HepG2 (cell line): ENCODE data around the gene BEAN1. TPM values are rescaled to one million over a fixed set of nuclear protein-coding genes. Genes with fewer than 3 reads are reported as not detected.

Experiments
- GTF3A ChIP-seq: sonication (generic); formaldehyde crosslinking; conservative IDR thresholded peaks from 2 replicates; pipeline ENCODE4 v1.4.0; 2020; ENCODE audit warnings: mild to moderate bottlenecking, missing genetic modification reagents
- HNRNPUL1 ChIP-seq: fragments of 200-400 bp; formaldehyde crosslinking; IDR thresholded peaks from 2 replicates; pipeline ENCODE4 v1.6.1; 2017; ENCODE audit warnings: low read depth, mild to moderate bottlenecking, low read length, moderate library complexity
- KMT2B ChIP-seq: IDR thresholded peaks from 2 replicates; pipeline ENCODE4 v1.6.1; 2016; ENCODE audit warnings: missing genetic modification reagents, missing compliant biosample characterization
- MIER3 ChIP-seq: IDR thresholded peaks from 2 replicates; pipeline ENCODE4 v1.6.1; 2016; ENCODE audit warnings: missing compliant biosample characterization, borderline replicate concordance
- NR3C1 ChIP-seq: sonication (generic); formaldehyde crosslinking; IDR thresholded peaks from 2 replicates; pipeline ENCODE4 v1.4.0; 2020; ENCODE audit warnings: missing genetic modification reagents
- SPEN ChIP-seq: sonication (generic); formaldehyde crosslinking; IDR thresholded peaks from 2 replicates; pipeline ENCODE4 v1.5.1; 2020; ENCODE audit warnings: low read depth, mild to moderate bottlenecking, missing genetic modification reagents
- TEAD2 ChIP-seq: sonication (generic); formaldehyde crosslinking; IDR thresholded peaks from 2 replicates; pipeline ENCODE4 v1.9.0; 2021; ENCODE audit warnings: missing genetic modification reagents
- ZC3H13 ChIP-seq: sonication (generic); formaldehyde crosslinking; IDR thresholded peaks from 2 replicates; pipeline ENCODE4 v1.8.1; 2023; ENCODE audit warnings: mild to moderate bottlenecking, missing genetic modification reagents, moderate library complexity
- ZFP82 ChIP-seq: sonication (generic); formaldehyde crosslinking; IDR thresholded peaks from 2 replicates; pipeline ENCODE4 v1.5.1; 2020; ENCODE audit warnings: mild to moderate bottlenecking, missing genetic modification reagents, borderline replicate concordance
- ZNF331 ChIP-seq: sonication (generic); formaldehyde crosslinking; IDR thresholded peaks from 2 replicates; pipeline ENCODE4 v1.4.0; 2020; ENCODE audit warnings: missing genetic modification reagents
- ZNF607 ChIP-seq: sonication (generic); formaldehyde crosslinking; IDR thresholded peaks from 2 replicates; pipeline ENCODE4 v1.5.1; 2020; ENCODE audit warnings: missing genetic modification reagents, mild to moderate bottlenecking, borderline replicate concordance
- polyA plus RNA-seq, 8 experiments: library from polyadenylated mRNA; depleted of rRNA in 3 of 8; stranded (reverse) in 7 of 8; unstranded in 1 of 8; fragments of >200 nt; fragmentation: Illumina TruSeq in 4 of 8; extraction: Trizol in 4 of 8; gene quantifications; 2 replicates each; pipeline versions ENCODE4 v1.2.1 to v1.2.3, GENCODE V29; 2011 to 2016; ENCODE audit warnings: low read depth in 4 of 8, missing spikeins in 1 of 8, mixed read lengths in 1 of 8; ENCODE audit not compliant: insufficient read depth in 1 of 8
- total RNA-seq, 5 experiments: library from RNA; depleted of rRNA; stranded (reverse); fragments of >200 nt; fragmentation: Illumina TruSeq; extraction: Trizol; gene quantifications; 2 replicates each; pipeline ENCODE4 v1.2.3, GENCODE V29; 2016; ENCODE audit warnings: low read depth in 1 of 5
- TF ChIP-seq, protein P1 (sequence below): sonication (generic); formaldehyde crosslinking; IDR thresholded peaks from 2 replicates; pipeline ENCODE4 v1.4.0; 2020; ENCODE audit warnings: missing genetic modification reagents
- TF ChIP-seq, protein P2 (sequence below): sonication (generic); formaldehyde crosslinking; IDR thresholded peaks from 2 replicates; pipeline ENCODE4 v1.4.0; 2020; ENCODE audit warnings: low read depth, mild to moderate bottlenecking, missing genetic modification reagents
- TF ChIP-seq, protein P3 (sequence below): sonication (generic); formaldehyde crosslinking; IDR thresholded peaks from 2 replicates; pipeline ENCODE4 v1.8.0; 2022; ENCODE audit warnings: missing genetic modification reagents, low read depth, mild to moderate bottlenecking, borderline replicate concordance
- TF ChIP-seq, protein P4 (sequence below): sonication (generic); formaldehyde crosslinking; IDR thresholded peaks from 2 replicates; pipeline ENCODE4 v1.4.0; 2020; ENCODE audit warnings: missing genetic modification reagents
- TF ChIP-seq, protein P5 (sequence below): sonication (generic); formaldehyde crosslinking; conservative IDR thresholded peaks from 2 replicates; pipeline ENCODE4 v1.8.0; 2022; ENCODE audit warnings: missing genetic modification reagents
- TF ChIP-seq, protein P6 (sequence below): sonication (generic); formaldehyde crosslinking; conservative IDR thresholded peaks from 2 replicates; pipeline ENCODE4 v1.8.0; 2022; ENCODE audit warnings: mild to moderate bottlenecking, moderate library complexity, missing genetic modification reagents
- TF ChIP-seq, protein P7 (sequence below): sonication (generic); formaldehyde crosslinking; IDR thresholded peaks from 2 replicates; pipeline ENCODE4 v1.4.0; 2020; ENCODE audit warnings: mild to moderate bottlenecking, missing genetic modification reagents

Gene BEAN1
- total and polyA plus RNA-seq, 2 of the 13 experiments (the other 11 are each of a cell fraction or from before 2014, with no cell fraction given), result 0.53 to 1.4 TPM

DNA sequence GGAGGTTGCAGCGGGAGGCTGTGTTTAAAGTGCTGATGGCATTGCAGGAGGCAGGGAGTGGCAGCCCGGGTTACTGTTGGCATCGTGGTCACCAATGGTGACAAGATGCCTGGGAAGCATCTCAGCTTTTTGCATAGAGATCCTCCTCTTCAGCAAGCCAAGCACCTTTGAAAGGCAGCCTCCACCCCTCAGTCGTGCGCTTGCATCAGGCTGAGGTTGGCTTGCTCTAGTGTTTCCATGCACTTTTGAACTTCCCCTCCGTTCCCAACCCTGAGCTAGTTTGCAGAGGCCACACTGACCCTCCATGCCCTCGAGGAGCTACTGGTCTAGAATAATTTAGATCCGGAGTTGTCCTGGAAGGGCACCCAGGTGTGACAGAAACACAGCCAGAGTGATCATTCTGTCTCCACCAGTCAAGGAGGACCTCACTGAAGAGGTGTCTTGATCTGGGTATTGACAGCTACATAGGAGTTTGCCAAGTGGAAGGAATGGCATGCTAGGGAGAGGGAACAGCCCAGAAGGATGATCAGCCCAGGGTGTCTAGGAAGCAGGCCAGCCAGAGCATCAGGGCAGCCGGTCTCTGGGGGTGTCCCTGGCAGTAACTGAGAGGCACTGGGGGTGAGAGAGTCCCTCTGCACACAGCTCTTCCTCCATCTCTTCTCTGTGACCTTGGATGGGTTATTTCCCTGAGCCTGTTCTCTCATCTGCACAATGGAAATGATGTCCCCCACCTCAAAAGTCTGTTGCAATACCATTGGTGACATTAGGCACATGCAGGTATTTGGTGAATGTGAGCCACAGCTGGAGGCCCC is 7.7 kb downstream of the BEAN1 start (continued):
- TF ChIP-seq, protein P1, sequence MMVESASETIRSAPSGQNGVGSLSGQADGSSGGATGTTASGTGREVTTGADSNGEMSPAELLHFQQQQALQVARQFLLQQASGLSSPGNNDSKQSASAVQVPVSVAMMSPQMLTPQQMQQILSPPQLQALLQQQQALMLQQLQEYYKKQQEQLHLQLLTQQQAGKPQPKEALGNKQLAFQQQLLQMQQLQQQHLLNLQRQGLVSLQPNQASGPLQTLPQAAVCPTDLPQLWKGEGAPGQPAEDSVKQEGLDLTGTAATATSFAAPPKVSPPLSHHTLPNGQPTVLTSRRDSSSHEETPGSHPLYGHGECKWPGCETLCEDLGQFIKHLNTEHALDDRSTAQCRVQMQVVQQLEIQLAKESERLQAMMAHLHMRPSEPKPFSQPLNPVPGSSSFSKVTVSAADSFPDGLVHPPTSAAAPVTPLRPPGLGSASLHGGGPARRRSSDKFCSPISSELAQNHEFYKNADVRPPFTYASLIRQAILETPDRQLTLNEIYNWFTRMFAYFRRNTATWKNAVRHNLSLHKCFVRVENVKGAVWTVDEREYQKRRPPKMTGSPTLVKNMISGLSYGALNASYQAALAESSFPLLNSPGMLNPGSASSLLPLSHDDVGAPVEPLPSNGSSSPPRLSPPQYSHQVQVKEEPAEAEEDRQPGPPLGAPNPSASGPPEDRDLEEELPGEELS (CRISPR knock-in tag), result peak; percentile 49; the same call in 1 of the 2 replicates
- TF ChIP-seq ZNF607 (CRISPR knock-in tag) (no peak), ZFP82 (CRISPR knock-in tag) (no peak), SPEN (CRISPR knock-in tag) (peak; percentile 43; the same call in 1 of the 2 replicates), HNRNPUL1 (no peak), NR3C1 (CRISPR knock-in tag) (no peak), ZC3H13 (CRISPR knock-in tag) (no peak), TEAD2 (CRISPR knock-in tag) (no peak), GTF3A (CRISPR knock-in tag) (no peak), KMT2B (CRISPR knock-in tag) (no peak), ZNF331 (CRISPR knock-in tag) (peak; percentile 44; the same call in 1 of the 2 replicates), MIER3 (CRISPR knock-in tag) (no peak)
- TF ChIP-seq, protein P2, sequence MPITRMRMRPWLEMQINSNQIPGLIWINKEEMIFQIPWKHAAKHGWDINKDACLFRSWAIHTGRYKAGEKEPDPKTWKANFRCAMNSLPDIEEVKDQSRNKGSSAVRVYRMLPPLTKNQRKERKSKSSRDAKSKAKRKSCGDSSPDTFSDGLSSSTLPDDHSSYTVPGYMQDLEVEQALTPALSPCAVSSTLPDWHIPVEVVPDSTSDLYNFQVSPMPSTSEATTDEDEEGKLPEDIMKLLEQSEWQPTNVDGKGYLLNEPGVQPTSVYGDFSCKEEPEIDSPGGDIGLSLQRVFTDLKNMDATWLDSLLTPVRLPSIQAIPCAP (CRISPR knock-in tag), result no peak
- TF ChIP-seq, protein P3, sequence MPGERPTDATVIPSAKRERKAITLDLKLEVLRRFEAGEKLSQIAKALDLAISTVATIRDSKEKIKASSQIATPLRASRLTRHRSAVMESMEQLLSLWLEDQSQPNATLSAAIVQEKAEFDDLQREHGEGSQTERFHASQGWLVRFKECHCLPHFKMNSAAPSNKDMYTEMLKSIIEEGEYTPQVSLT (CRISPR knock-in tag), result no peak
- TF ChIP-seq, protein P4, sequence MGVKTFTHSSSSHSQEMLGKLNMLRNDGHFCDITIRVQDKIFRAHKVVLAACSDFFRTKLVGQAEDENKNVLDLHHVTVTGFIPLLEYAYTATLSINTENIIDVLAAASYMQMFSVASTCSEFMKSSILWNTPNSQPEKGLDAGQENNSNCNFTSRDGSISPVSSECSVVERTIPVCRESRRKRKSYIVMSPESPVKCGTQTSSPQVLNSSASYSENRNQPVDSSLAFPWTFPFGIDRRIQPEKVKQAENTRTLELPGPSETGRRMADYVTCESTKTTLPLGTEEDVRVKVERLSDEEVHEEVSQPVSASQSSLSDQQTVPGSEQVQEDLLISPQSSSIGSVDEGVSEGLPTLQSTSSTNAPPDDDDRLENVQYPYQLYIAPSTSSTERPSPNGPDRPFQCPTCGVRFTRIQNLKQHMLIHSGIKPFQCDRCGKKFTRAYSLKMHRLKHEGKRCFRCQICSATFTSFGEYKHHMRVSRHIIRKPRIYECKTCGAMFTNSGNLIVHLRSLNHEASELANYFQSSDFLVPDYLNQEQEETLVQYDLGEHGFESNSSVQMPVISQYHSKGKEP (CRISPR knock-in tag), result no peak
- TF ChIP-seq, protein P5, sequence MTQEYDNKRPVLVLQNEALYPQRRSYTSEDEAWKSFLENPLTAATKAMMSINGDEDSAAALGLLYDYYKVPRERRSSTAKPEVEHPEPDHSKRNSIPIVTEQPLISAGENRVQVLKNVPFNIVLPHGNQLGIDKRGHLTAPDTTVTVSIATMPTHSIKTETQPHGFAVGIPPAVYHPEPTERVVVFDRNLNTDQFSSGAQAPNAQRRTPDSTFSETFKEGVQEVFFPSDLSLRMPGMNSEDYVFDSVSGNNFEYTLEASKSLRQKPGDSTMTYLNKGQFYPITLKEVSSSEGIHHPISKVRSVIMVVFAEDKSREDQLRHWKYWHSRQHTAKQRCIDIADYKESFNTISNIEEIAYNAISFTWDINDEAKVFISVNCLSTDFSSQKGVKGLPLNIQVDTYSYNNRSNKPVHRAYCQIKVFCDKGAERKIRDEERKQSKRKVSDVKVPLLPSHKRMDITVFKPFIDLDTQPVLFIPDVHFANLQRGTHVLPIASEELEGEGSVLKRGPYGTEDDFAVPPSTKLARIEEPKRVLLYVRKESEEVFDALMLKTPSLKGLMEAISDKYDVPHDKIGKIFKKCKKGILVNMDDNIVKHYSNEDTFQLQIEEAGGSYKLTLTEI, result no peak
- TF ChIP-seq, protein P6, sequence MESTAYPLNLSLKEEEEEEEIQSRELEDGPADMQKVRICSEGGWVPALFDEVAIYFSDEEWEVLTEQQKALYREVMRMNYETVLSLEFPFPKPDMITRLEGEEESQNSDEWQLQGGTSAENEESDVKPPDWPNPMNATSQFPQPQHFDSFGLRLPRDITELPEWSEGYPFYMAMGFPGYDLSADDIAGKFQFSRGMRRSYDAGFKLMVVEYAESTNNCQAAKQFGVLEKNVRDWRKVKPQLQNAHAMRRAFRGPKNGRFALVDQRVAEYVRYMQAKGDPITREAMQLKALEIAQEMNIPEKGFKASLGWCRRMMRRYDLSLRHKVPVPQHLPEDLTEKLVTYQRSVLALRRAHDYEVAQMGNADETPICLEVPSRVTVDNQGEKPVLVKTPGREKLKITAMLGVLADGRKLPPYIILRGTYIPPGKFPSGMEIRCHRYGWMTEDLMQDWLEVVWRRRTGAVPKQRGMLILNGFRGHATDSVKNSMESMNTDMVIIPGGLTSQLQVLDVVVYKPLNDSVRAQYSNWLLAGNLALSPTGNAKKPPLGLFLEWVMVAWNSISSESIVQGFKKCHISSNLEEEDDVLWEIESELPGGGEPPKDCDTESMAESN (CRISPR knock-in tag), result 0 out of 2 replicates have a peak, but pooled peaks have one; percentile 42
- TF ChIP-seq, protein P7, sequence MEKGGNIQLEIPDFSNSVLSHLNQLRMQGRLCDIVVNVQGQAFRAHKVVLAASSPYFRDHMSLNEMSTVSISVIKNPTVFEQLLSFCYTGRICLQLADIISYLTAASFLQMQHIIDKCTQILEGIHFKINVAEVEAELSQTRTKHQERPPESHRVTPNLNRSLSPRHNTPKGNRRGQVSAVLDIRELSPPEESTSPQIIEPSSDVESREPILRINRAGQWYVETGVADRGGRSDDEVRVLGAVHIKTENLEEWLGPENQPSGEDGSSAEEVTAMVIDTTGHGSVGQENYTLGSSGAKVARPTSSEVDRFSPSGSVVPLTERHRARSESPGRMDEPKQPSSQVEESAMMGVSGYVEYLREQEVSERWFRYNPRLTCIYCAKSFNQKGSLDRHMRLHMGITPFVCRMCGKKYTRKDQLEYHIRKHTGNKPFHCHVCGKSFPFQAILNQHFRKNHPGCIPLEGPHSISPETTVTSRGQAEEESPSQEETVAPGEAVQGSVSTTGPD (CRISPR knock-in tag), result peak; percentile 89
